ENCODE data around the gene COL7A1. TPM values are rescaled to one million over a fixed set of nuclear protein-coding genes. Genes with fewer than 3 reads are reported as not detected.

The COL7A1 gene
- total and polyA plus RNA-seq, 2 of the 13 experiments (the other 11 are each of a cell fraction or from before 2014, with no cell fraction given): 2.7 to 11.7 TPM

DNA sequence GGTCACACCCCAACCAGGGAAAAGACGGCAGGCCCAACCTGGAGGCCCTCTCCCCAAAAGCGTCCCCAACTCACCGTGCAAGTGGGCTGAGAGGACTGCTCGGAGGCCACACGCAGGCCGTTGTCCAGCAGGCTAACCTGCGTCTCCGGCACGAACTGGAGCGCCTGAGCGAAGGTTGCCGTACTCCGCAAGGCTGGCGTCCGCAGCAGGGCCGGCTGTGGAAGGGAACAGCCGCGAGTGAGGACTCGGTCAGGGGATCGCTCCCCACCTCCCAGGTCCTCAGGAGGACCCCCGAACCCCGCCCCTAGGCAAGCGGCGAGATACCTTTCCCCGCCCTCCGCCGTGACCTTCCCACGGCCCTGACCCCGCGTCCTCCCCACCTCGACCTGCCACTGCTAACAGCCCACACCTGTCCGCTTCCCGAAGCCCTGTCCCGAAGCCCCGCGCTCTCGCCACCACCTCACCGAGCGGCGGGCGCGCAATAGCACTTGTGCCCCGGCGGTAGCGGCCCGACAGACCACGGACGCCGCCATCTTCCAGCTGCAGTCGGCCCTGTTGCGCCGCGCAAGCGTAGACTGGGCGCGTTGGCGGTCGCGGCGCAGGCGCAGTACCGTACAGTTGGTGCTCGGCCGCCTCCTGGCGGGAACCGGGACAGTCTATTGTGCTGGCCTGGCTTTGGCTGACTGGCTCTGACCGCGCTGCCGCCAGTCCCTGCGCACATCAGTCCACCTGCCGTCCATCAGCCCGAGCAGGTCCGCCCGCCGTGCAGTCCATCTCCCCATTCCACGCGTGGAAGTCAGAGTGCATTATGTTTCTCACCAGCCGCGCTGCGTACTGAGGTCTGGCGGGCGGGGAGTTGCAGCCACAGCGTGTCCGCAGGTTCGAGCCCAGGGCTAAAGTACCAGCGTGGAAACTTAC lies 14.2 kb upstream of the COL7A1 start, which contains the start of gene UQCRC1 (continued):
- TF ChIP-seq, protein P1, sequence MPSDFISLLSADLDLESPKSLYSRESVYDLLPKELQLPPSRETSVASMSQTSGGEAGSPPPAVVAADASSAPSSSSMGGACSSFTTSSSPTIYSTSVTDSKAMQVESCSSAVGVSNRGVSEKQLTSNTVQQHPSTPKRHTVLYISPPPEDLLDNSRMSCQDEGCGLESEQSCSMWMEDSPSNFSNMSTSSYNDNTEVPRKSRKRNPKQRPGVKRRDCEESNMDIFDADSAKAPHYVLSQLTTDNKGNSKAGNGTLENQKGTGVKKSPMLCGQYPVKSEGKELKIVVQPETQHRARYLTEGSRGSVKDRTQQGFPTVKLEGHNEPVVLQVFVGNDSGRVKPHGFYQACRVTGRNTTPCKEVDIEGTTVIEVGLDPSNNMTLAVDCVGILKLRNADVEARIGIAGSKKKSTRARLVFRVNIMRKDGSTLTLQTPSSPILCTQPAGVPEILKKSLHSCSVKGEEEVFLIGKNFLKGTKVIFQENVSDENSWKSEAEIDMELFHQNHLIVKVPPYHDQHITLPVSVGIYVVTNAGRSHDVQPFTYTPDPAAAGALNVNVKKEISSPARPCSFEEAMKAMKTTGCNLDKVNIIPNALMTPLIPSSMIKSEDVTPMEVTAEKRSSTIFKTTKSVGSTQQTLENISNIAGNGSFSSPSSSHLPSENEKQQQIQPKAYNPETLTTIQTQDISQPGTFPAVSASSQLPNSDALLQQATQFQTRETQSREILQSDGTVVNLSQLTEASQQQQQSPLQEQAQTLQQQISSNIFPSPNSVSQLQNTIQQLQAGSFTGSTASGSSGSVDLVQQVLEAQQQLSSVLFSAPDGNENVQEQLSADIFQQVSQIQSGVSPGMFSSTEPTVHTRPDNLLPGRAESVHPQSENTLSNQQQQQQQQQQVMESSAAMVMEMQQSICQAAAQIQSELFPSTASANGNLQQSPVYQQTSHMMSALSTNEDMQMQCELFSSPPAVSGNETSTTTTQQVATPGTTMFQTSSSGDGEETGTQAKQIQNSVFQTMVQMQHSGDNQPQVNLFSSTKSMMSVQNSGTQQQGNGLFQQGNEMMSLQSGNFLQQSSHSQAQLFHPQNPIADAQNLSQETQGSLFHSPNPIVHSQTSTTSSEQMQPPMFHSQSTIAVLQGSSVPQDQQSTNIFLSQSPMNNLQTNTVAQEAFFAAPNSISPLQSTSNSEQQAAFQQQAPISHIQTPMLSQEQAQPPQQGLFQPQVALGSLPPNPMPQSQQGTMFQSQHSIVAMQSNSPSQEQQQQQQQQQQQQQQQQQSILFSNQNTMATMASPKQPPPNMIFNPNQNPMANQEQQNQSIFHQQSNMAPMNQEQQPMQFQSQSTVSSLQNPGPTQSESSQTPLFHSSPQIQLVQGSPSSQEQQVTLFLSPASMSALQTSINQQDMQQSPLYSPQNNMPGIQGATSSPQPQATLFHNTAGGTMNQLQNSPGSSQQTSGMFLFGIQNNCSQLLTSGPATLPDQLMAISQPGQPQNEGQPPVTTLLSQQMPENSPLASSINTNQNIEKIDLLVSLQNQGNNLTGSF (CRISPR knock-in tag; IDR thresholded peaks at IDR 0.05): no peak; the same call in 1 of the 2 replicates
- TF ChIP-seq SMARCC2 (IDR thresholded peaks at IDR 0.05): no peak
- TF ChIP-seq ONECUT2 (CRISPR knock-in tag; IDR thresholded peaks at IDR 0.05): no peak
- TF ChIP-seq, protein P2, sequence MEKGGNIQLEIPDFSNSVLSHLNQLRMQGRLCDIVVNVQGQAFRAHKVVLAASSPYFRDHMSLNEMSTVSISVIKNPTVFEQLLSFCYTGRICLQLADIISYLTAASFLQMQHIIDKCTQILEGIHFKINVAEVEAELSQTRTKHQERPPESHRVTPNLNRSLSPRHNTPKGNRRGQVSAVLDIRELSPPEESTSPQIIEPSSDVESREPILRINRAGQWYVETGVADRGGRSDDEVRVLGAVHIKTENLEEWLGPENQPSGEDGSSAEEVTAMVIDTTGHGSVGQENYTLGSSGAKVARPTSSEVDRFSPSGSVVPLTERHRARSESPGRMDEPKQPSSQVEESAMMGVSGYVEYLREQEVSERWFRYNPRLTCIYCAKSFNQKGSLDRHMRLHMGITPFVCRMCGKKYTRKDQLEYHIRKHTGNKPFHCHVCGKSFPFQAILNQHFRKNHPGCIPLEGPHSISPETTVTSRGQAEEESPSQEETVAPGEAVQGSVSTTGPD (CRISPR knock-in tag; IDR thresholded peaks at IDR 0.05): 0 out of 2 replicates have a peak, but pooled peaks have one; percentile 35
- TF ChIP-seq ZNF615 (CRISPR knock-in tag; IDR thresholded peaks at IDR 0.05; ENCODE audit: borderline replicate concordance): no peak
- peak; percentile 93 for TF ChIP-seq EEA1 (CRISPR knock-in tag; IDR thresholded peaks at IDR 0.05; ENCODE audit: borderline replicate concordance)
- no peak for TF ChIP-seq ZKSCAN8 (CRISPR knock-in tag; IDR thresholded peaks at IDR 0.05; ENCODE audit: borderline replicate concordance)
- TF ChIP-seq, protein P3, sequence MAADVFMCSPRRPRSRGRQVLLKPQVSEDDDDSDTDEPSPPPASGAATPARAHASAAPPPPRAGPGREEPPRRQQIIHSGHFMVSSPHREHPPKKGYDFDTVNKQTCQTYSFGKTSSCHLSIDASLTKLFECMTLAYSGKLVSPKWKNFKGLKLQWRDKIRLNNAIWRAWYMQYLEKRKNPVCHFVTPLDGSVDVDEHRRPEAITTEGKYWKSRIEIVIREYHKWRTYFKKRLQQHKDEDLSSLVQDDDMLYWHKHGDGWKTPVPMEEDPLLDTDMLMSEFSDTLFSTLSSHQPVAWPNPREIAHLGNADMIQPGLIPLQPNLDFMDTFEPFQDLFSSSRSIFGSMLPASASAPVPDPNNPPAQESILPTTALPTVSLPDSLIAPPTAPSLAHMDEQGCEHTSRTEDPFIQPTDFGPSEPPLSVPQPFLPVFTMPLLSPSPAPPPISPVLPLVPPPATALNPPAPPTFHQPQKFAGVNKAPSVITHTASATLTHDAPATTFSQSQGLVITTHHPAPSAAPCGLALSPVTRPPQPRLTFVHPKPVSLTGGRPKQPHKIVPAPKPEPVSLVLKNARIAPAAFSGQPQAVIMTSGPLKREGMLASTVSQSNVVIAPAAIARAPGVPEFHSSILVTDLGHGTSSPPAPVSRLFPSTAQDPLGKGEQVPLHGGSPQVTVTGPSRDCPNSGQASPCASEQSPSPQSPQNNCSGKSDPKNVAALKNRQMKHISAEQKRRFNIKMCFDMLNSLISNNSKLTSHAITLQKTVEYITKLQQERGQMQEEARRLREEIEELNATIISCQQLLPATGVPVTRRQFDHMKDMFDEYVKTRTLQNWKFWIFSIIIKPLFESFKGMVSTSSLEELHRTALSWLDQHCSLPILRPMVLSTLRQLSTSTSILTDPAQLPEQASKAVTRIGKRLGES (CRISPR knock-in tag; IDR thresholded peaks at IDR 0.05; ENCODE audit: borderline replicate concordance): no peak
- TF ChIP-seq SOX5 (CRISPR knock-in tag; IDR thresholded peaks at IDR 0.05; ENCODE audit: borderline replicate concordance): peak; percentile 43
- TF ChIP-seq FOSL1 (CRISPR knock-in tag; IDR thresholded peaks at IDR 0.05; ENCODE audit: borderline replicate concordance): no peak
- TF ChIP-seq ZNF484 (CRISPR knock-in tag; IDR thresholded peaks at IDR 0.05; ENCODE audit: borderline replicate concordance, low read depth): peak; percentile 65
- TF ChIP-seq ZNF841 (CRISPR knock-in tag; IDR thresholded peaks at IDR 0.05; ENCODE audit: borderline replicate concordance): no peak
- TF ChIP-seq ZNF432 (CRISPR knock-in tag; IDR thresholded peaks at IDR 0.05; ENCODE audit: borderline replicate concordance): no peak
- no peak for TF ChIP-seq PLRG1 (conservative IDR thresholded peaks at IDR 0.05)
- TF ChIP-seq, protein P4, sequence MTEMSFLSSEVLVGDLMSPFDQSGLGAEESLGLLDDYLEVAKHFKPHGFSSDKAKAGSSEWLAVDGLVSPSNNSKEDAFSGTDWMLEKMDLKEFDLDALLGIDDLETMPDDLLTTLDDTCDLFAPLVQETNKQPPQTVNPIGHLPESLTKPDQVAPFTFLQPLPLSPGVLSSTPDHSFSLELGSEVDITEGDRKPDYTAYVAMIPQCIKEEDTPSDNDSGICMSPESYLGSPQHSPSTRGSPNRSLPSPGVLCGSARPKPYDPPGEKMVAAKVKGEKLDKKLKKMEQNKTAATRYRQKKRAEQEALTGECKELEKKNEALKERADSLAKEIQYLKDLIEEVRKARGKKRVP (CRISPR knock-in tag; IDR thresholded peaks at IDR 0.05): no peak; a peak in 1 of 4 replicates

Measured in HepG2 (cell line).